Motor neuron (in vitro differentiated cells): ENCODE results near the gene ATP5F1A. TPM values are rescaled to one million over a fixed set of nuclear protein-coding genes. Genes with fewer than 3 reads are reported as not detected.

Experiments
- ATAC-seq, 8 experiments: fragments of 200-7000 bp; cut with Tn5 transposase; replicated peaks in 6 of 8; 2 replicates each; pipeline ENCODE4 v1.8.0; 2021; ENCODE audit warnings: mild to moderate bottlenecking in 8 of 8, moderate library complexity in 8 of 8
- H3K27ac ChIP-seq, 2 donors: fragments of 250-450 bp; sonication (Bioruptor Pico); 2 replicates each; pipeline ENCODE4 v1.9.0; 2021; ENCODE audit warnings: antibody characterized with exemption in 2 of 2, mild to moderate bottlenecking in 2 of 2, moderate library complexity in 1 of 2
- H3K4me1 ChIP-seq, 2 donors: fragments of 250-450 bp; sonication (Bioruptor Pico); replicated peaks in 1 of 2; 2 replicates each; pipeline ENCODE4 v1.6.1; 2021; ENCODE audit warnings: antibody characterized with exemption in 2 of 2, mild to moderate bottlenecking in 2 of 2, moderate library complexity in 1 of 2
- H3K4me3 ChIP-seq, 5 donors: fragments of 250-450 bp; sonication (Bioruptor Pico); 2 replicates each; pipeline ENCODE4 v1.9.0; 2021; ENCODE audit warnings: antibody characterized with exemption in 5 of 5, mild to moderate bottlenecking in 5 of 5, moderate library complexity in 4 of 5
- WGBS, 10 experiments: fragments of 450-650 bp; shearing (Covaris generic); methylation state at CpG; one replicate each; pipeline ENCODE4 v1.0.0; 2022; 5-methylcytosine and 5-hydroxymethylcytosine counted together
- in situ Hi-C, 9 experiments: fragments of 400-800 bp; cut with MboI; loops; one replicate each; pipeline ENCODE4 v1.15.0; 2021; ENCODE audit warnings: low sequenced_read_pairs in 9 of 9, low pct_unique_long_range_greater_than_20kb in 2 of 9; ENCODE audit not compliant: unreplicated experiment in 9 of 9
- total RNA-seq, 8 experiments: library from RNA; unstranded; fragments of 300-600 nt; gene quantifications; 2 replicates each; pipeline versions ENCODE4 v1.2.3 to v1.2.4, GENCODE V29; 2022

ATP5F1A gene
- total RNA-seq, 8 experiments from 2014 or later = 396 to 592 (median 541) TPM

GRCh38 chr18:46037512-46038305 is 60.4 kb downstream of the ATP5F1A start:
- WGBS, 10 experiments = 52 to 100% (median 86%) methylated on average over 2 to 8 of the region's 9 CpGs
- Histone ChIP-seq H3K4me1 (no peaks in the 10 kb centered on the region), H3K27ac (no peak overlapping the region), H3K4me3 (no peak overlapping the region)
- in situ Hi-C loops = no loop called here
- no peak for ATAC-seq

GRCh38 chr18:46035696-46036680 is 62.1 kb downstream of the ATP5F1A start:
- ATAC-seq = no peak
- no peak overlapping the region for H3K4me3 ChIP-seq
- 90 to 100% (median 90%) methylated on average over 1 to 2 of the region's 2 CpGs; no CpG with 5 or more reads in 7 of the 10 experiments for WGBS, 10 experiments
- H3K27ac ChIP-seq = no peak overlapping the region
- in situ Hi-C loops = no loop called here
- H3K4me1 ChIP-seq = no peaks in the 10 kb centered on the region

GRCh38 chr18:46034230-46034629 is 63.9 kb downstream of the ATP5F1A start:
- ATAC-seq = no peak
- Histone ChIP-seq H3K27ac (no peak overlapping the region), H3K4me1 (no peaks in the 10 kb centered on the region), H3K4me3 (no peak overlapping the region)
- in situ Hi-C loops = no loop called here
- WGBS, 10 experiments = 50 to 100% (median 75%) methylated on average over 1 of the region's 1 CpG; no CpG with 5 or more reads in 3 of the 10 experiments

- ATAC-seq = no peak
- Histone ChIP-seq H3K4me1 (no peaks in the 10 kb centered on the region), H3K4me3 (no peak overlapping the region), H3K27ac (no peak overlapping the region)
- in situ Hi-C loops = no loop called here
- 67 to 100% (median 91%) methylated on average over 1 to 4 of the region's 4 CpGs; no CpG with 5 or more reads in 1 of the 10 experiments for WGBS, 10 experiments
Measured at GRCh38 chr18:46031741-46032140, 66.4 kb downstream of the ATP5F1A start.

Other genes starting within 250 kb of the ATP5F1A start
- 10 to 100 TPM; 10.5 to 28.2 (median 16.3) TPM for gene EPG5, start 131.0 kb downstream of the ATP5F1A start, total RNA-seq
- 1 to 10 TPM in 7 of 8 experiments, under 1 TPM in 1; 0.81 to 7.0 (median 2.8) TPM for gene PSTPIP2, start 26.0 kb downstream of the ATP5F1A start, total RNA-seq
- gene HAUS1, start 6.1 kb upstream of the ATP5F1A start, total RNA-seq = 10 to 100 TPM; 18.5 to 88.1 (median 40.0) TPM